Gastroesophageal sphincter (tissue), 3 donors: ENCODE data around the gene MTHFD2L.

Experiments used
- CTCF ChIP-seq, 4 experiments: fragments of 200-600 bp in 2 of 4; fragments of 450-650 bp in 2 of 4; sonication (generic) in 1 of 4; IDR thresholded peaks; one replicate each; pipeline ENCODE4 v1.5.1; 2017 to 2019; ENCODE audit warnings: antibody characterized with exemption in 4 of 4, mild to moderate bottlenecking in 2 of 4, moderate library complexity in 2 of 4
- EP300 ChIP-seq: sonication (generic); formaldehyde crosslinking; IDR thresholded peaks from one replicate; pipeline ENCODE4 v1.6.1; 2017; ENCODE audit warnings: antibody characterized with exemption, mild to moderate bottlenecking
- POLR2A ChIP-seq, 2 donors: fragments of 450-650 bp; IDR thresholded peaks; one replicate each; pipeline ENCODE4 v1.6.1; 2017; ENCODE audit warnings: antibody characterized with exemption in 2 of 2, mild to moderate bottlenecking in 2 of 2, moderate library complexity in 1 of 2

- no peak for TF ChIP-seq CTCF (IDR thresholded peaks at IDR 0.05)
- no peak for TF ChIP-seq POLR2A (IDR thresholded peaks at IDR 0.05)
- no peak for TF ChIP-seq EP300
These were observed 8.9 kb downstream of the MTHFD2L start for GRCh38 chr4:74166818-74167217.
